Activated naive CD4-positive, alpha-beta T cell treated with anti-CD3 and anti-CD28 coated beads for 36 hours (primary cell): Measurements from ENCODE around the gene MAPT. TPM values are rescaled to one million over a fixed set of nuclear protein-coding genes. Genes with fewer than 3 reads are reported as not detected.
"Not testable (repeated sequence)": the region's sequence is repeated elsewhere in the genome, so short reads cannot be mapped to it uniquely, and the experiment has no call there.

ENCODE experiments used
- CTCF ChIA-PET: fragments of 350-600 bp; sonication (Branson Sonifier 250); formaldehyde crosslinking; loops from one replicate; lab custom pipeline; 2021; ENCODE audit warnings: antibody characterized with exemption; lab: Charles Lee
- DNase-seq: peaks from one replicate; pipeline ENCODE4 v3.0.0-alpha.2; 2020
- H3K27ac Mint-ChIP-seq: one replicate; pipeline ENCODE4 v1.8.0; 2021; ENCODE audit warnings: mild to moderate bottlenecking, mixed read lengths
- H3K27me3 Mint-ChIP-seq: one replicate; pipeline ENCODE4 v1.8.0; 2021; ENCODE audit warnings: low read depth, mixed read lengths
- H3K36me3 Mint-ChIP-seq: one replicate; pipeline ENCODE4 v1.8.0; 2021; ENCODE audit warnings: low read depth, mixed read lengths
- H3K4me1 Mint-ChIP-seq: one replicate; pipeline ENCODE4 v1.8.0; 2021; ENCODE audit warnings: low read depth, mixed read lengths
- H3K4me3 Mint-ChIP-seq: one replicate; pipeline ENCODE4 v1.8.0; 2021; ENCODE audit warnings: mild to moderate bottlenecking, moderate library complexity, mixed read lengths
- H3K9me3 Mint-ChIP-seq: one replicate; pipeline ENCODE4 v1.8.0; 2021; ENCODE audit warnings: mixed read lengths
- intact Hi-C: fragments of 100-400 bp; cut with micrococcal nuclease; formaldehyde crosslinking; loops from one replicate; pipeline ENCODE4 v1.15.1; 2023
- total RNA-seq, 2 experiments: library from RNA; stranded (reverse); gene quantifications; one replicate each; pipeline ENCODE4 v1.2.3, GENCODE V29; 2021

MAPT gene
- total RNA-seq, 2 experiments from 2014 or later = 0.57 to 0.86 TPM

DNA sequence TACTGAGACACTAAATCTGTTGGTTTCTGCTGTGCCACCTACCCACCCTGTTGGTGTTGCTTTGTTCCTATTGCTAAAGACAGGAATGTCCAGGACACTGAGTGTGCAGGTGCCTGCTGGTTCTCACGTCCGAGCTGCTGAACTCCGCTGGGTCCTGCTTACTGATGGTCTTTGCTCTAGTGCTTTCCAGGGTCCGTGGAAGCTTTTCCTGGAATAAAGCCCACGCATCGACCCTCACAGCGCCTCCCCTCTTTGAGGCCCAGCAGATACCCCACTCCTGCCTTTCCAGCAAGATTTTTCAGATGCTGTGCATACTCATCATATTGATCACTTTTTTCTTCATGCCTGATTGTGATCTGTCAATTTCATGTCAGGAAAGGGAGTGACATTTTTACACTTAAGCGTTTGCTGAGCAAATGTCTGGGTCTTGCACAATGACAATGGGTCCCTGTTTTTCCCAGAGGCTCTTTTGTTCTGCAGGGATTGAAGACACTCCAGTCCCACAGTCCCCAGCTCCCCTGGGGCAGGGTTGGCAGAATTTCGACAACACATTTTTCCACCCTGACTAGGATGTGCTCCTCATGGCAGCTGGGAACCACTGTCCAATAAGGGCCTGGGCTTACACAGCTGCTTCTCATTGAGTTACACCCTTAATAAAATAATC lies 119.3 kb downstream of the MAPT start:
- Mint-ChIP-seq H3K27ac (no peak overlapping the region), H3K36me3 (no peaks in the 10 kb centered on the region), H3K9me3 (peaks cover 2% of the 10 kb centered on the region), H3K4me3 (no peak overlapping the region), H3K27me3 (no peaks in the 10 kb centered on the region), H3K4me1 (peaks cover 4% of the 10 kb centered on the region)
- no peak for DNase-seq
- CTCF ChIA-PET = interaction anchor here (0.5 to 2.0 kb wide), 2 partner anchors 11 to 173 kb away, joined by 3 to 6 read pairs; no protein-coding TSS in a partner anchor
- intact Hi-C loops = no loop called here

DNA sequence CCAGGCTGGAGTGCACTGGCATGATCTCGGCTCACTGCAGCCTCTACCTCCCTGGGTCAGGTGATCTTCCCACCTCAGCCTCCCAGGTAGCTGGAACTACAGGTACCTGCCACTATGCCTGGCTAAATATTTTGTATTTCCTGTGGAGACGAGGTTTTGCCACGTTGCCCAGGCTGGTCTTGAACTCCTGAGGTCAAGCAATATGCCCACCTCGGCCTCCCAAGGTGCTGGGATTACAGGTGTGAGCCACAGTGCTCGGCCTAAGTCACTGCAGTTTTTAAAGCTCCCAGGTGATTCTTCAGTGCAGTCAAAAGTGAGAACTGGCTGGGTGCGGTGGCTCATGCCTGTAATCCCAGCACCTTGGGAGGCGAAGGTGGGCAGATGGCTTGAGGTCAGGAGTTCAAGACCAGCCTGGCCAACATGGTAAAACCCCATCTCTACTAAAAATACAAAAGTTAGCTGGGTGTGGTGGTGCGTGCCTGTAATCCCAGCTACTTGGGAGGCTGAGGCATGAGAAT lies 125.1 kb downstream of the MAPT start:
- H3K4me3 Mint-ChIP-seq, intact Hi-C loops: not testable (repeated sequence)
- peak overlapping the region; percentile 84 for H3K27ac Mint-ChIP-seq

DNA sequence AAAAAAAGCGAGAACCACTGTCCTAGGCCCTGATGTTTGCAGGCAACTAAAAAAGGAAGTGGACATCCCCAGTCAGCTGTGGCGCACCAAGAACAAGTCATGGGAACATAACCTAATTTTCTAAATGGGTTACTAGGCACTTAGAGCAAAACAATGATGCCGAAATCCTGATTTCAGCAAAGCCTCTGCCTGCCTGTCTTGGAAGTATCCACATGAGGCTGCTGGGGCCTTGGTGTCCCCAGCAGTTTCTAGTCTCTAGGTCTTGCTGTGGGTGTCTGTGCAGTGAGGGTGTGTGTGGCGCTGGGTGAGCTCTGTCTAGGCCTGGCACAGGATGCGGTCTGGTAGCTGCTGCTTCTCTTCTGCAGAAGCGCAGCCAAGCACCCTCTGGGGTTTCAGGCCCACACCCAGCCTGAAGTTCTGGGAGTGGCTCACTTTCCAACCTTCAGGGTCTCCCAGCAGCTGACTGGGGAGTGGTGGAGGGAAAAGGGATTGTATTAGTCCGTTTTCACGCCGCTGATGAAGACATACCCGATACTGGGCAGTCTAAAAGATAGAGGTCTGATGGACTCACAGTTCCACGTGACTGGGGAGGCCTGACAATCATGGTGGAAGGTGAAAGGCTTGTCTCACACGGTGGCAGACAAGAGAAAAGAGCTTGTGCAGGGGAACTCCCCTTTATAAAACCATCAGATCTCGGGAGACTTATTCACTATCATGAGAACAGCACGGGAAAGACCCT lies 125.8 kb downstream of the MAPT start:
- Mint-ChIP-seq H3K4me3 (peak overlapping the region; percentile 27), H3K4me1 (peaks cover 13% of the 10 kb centered on the region), H3K27me3 (no peaks in the 10 kb centered on the region), H3K9me3 (peaks cover 6% of the 10 kb centered on the region), H3K27ac (peak overlapping the region; percentile 84), H3K36me3 (peaks cover 2% of the 10 kb centered on the region)
- intact Hi-C loops = no loop called here
- CTCF ChIA-PET = interaction anchor here (1.3 to 2.3 kb wide), 2 partner anchors 17 to 24 kb away, joined by 4 to 12 read pairs; no protein-coding TSS in a partner anchor
- peak; percentile 47 for DNase-seq

More for the DNA sequence above, 125.1 kb downstream of the MAPT start:
- peaks cover 13% of the 10 kb centered on the region for H3K4me1 Mint-ChIP-seq
- not testable (repeated sequence) for H3K36me3 Mint-ChIP-seq, H3K9me3 Mint-ChIP-seq, DNase-seq, H3K27me3 Mint-ChIP-seq
- CTCF ChIA-PET = interaction anchor here (0.6 to 2.3 kb wide), 3 partner anchors 16 to 46 kb away, joined by 3 to 12 read pairs (median 4); no protein-coding TSS in a partner anchor

DNA sequence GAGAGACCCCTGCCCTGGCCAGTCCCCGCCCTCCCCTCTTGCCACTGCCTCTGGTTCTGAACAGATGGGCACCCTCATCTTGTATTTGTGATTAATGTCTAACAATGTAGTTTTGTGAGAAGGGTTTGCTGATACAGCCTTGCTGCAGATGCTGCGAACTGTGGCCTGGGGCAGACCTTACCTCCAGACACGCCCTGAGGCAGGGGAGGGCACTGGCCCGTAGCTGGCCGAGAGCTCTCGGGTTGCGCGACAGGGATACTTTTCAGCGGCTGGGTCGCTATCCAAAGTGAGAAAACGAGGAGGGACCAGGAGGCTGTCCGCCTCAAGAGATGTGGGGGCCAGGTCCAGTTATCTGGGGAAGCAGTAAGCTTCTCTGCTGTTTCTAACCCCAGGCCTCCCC lies 126.6 kb downstream of the MAPT start:
- Mint-ChIP-seq H3K9me3 (peaks cover 6% of the 10 kb centered on the region), H3K27me3 (no peaks in the 10 kb centered on the region), H3K4me3 (no peak overlapping the region), H3K27ac (no peak overlapping the region), H3K4me1 (peaks cover 13% of the 10 kb centered on the region), H3K36me3 (peaks cover 2% of the 10 kb centered on the region)
- no peak for DNase-seq
- CTCF ChIA-PET = interaction anchor here (0.7 to 2.3 kb wide), 3 partner anchors 18 to 192 kb away, joined by 3 to 12 read pairs (median 3); no protein-coding TSS in a partner anchor
- intact Hi-C loops = no loop called here

DNA sequence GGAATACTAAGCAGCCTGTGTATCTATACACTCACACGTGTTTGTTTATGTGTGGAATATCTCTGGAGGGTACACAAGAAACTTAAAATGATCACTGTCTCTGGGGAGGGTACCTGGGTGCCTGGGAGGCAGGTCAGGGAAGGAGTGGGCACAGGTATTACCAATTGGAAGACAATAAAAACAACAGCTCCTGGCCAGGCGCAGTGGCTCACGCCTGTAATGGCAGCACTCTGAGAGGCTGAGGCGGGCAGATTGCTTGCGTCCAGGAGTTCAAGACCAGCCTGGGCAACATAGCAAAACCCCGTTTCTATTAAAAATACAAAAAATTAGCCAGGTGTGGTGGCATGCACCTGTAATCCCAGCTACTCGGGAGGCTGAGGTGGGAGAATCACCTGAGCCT lies 129.0 kb downstream of the MAPT start:
- H3K9me3 Mint-ChIP-seq, H3K36me3 Mint-ChIP-seq, DNase-seq, H3K27me3 Mint-ChIP-seq, H3K27ac Mint-ChIP-seq, H3K4me3 Mint-ChIP-seq, intact Hi-C loops, CTCF ChIA-PET: not testable (repeated sequence)
- peaks cover 12% of the 10 kb centered on the region for H3K4me1 Mint-ChIP-seq

DNA sequence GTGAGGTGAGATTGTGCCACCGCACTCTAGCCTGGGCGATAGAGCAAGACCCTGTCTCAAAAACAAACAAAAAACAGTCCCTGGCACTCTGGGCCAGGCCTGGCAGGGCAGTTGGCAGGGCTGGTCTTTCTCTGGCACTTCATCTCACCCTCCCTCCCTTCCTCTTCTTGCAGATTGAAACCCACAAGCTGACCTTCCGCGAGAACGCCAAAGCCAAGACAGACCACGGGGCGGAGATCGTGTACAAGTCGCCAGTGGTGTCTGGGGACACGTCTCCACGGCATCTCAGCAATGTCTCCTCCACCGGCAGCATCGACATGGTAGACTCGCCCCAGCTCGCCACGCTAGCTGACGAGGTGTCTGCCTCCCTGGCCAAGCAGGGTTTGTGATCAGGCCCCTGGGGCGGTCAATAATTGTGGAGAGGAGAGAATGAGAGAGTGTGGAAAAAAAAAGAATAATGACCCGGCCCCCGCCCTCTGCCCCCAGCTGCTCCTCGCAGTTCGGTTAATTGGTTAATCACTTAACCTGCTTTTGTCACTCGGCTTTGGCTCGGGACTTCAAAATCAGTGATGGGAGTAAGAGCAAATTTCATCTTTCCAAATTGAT lies 129.5 kb downstream of the MAPT start:
- intact Hi-C loops = no loop called here
- Mint-ChIP-seq H3K4me3 (no peak overlapping the region), H3K27ac (no peak overlapping the region), H3K36me3 (peaks cover 2% of the 10 kb centered on the region), H3K27me3 (no peaks in the 10 kb centered on the region), H3K4me1 (peaks cover 9% of the 10 kb centered on the region), H3K9me3 (peaks cover 3% of the 10 kb centered on the region)
- no peak for DNase-seq
- CTCF ChIA-PET = no interaction called here

DNA sequence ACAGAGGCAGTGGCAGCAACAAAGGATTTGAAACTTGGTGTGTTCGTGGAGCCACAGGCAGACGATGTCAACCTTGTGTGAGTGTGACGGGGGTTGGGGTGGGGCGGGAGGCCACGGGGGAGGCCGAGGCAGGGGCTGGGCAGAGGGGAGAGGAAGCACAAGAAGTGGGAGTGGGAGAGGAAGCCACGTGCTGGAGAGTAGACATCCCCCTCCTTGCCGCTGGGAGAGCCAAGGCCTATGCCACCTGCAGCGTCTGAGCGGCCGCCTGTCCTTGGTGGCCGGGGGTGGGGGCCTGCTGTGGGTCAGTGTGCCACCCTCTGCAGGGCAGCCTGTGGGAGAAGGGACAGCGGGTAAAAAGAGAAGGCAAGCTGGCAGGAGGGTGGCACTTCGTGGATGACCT lies 130.2 kb downstream of the MAPT start:
- Mint-ChIP-seq H3K4me3 (no peak overlapping the region), H3K4me1 (peaks cover 13% of the 10 kb centered on the region), H3K27ac (no peak overlapping the region), H3K36me3 (no peaks in the 10 kb centered on the region), H3K27me3 (no peaks in the 10 kb centered on the region), H3K9me3 (no peaks in the 10 kb centered on the region)
- intact Hi-C loops = no loop called here
- CTCF ChIA-PET = no interaction called here
- DNase-seq = no peak

DNA sequence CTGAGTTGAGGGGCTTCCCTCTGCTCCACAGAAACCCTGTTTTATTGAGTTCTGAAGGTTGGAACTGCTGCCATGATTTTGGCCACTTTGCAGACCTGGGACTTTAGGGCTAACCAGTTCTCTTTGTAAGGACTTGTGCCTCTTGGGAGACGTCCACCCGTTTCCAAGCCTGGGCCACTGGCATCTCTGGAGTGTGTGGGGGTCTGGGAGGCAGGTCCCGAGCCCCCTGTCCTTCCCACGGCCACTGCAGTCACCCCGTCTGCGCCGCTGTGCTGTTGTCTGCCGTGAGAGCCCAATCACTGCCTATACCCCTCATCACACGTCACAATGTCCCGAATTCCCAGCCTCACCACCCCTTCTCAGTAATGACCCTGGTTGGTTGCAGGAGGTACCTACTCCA lies 130.7 kb downstream of the MAPT start:
- Mint-ChIP-seq H3K4me3 (no peak overlapping the region), H3K9me3 (no peaks in the 10 kb centered on the region), H3K36me3 (no peaks in the 10 kb centered on the region), H3K4me1 (peaks cover 13% of the 10 kb centered on the region), H3K27me3 (no peaks in the 10 kb centered on the region), H3K27ac (no peak overlapping the region)
- CTCF ChIA-PET = no interaction called here
- intact Hi-C loops = no loop called here
- no peak for DNase-seq

DNA sequence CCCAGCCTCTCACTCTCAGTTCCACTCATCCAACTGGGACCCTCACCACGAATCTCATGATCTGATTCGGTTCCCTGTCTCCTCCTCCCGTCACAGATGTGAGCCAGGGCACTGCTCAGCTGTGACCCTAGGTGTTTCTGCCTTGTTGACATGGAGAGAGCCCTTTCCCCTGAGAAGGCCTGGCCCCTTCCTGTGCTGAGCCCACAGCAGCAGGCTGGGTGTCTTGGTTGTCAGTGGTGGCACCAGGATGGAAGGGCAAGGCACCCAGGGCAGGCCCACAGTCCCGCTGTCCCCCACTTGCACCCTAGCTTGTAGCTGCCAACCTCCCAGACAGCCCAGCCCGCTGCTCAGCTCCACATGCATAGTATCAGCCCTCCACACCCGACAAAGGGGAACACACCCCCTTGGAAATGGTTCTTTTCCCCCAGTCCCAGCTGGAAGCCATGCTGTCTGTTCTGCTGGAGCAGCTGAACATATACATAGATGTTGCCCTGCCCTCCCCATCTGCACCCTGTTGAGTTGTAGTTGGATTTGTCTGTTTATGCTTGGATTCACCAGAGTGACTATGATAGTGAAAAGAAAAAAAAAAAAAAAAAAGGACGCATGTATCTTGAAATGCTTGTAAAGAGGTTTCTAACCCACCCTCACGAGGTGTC lies 131.3 kb downstream of the MAPT start:
- Mint-ChIP-seq H3K27me3 (no peaks in the 10 kb centered on the region), H3K4me3 (no peak overlapping the region), H3K27ac (no peak overlapping the region), H3K36me3 (peaks cover 6% of the 10 kb centered on the region), H3K4me1 (peaks cover 7% of the 10 kb centered on the region), H3K9me3 (no peaks in the 10 kb centered on the region)
- CTCF ChIA-PET = no interaction called here
- intact Hi-C loops = no loop called here
- no peak for DNase-seq

DNA sequence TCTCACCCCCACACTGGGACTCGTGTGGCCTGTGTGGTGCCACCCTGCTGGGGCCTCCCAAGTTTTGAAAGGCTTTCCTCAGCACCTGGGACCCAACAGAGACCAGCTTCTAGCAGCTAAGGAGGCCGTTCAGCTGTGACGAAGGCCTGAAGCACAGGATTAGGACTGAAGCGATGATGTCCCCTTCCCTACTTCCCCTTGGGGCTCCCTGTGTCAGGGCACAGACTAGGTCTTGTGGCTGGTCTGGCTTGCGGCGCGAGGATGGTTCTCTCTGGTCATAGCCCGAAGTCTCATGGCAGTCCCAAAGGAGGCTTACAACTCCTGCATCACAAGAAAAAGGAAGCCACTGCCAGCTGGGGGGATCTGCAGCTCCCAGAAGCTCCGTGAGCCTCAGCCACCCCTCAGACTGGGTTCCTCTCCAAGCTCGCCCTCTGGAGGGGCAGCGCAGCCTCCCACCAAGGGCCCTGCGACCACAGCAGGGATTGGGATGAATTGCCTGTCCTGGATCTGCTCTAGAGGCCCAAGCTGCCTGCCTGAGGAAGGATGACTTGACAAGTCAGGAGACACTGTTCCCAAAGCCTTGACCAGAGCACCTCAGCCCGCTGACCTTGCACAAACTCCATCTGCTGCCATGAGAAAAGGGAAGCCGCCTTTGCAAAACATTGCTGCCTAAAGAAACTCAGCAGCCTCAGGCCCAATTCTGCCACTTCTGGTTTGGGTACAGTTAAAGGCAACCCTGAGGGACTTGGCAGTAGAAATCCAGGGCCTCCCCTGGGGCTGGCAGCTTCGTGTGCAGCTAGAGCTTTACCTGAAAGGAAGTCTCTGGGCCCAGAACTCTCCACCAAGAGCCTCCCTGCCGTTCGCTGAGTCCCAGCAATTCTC lies 132.1 kb downstream of the MAPT start:
- no peak overlapping the region for H3K4me3 Mint-ChIP-seq
- CTCF ChIA-PET = no interaction called here
- intact Hi-C loops = no loop called here
- peaks cover 10% of the 10 kb centered on the region for H3K36me3 Mint-ChIP-seq
- no peak overlapping the region for H3K27ac Mint-ChIP-seq
- no peak for DNase-seq
- H3K27me3 Mint-ChIP-seq = no peaks in the 10 kb centered on the region
- H3K4me1 Mint-ChIP-seq = peaks cover 7% of the 10 kb centered on the region
- H3K9me3 Mint-ChIP-seq = no peaks in the 10 kb centered on the region
